ENCODE measurements around the gene HAL.

GRCh38 chr12:96025518-96025917, 29.4 kb upstream of the HAL start:
- TF ChIP-seq ISL1 (CRISPR knock-in tag; IDR thresholded peaks at IDR 0.05) (no peak), ZFP30 (CRISPR knock-in tag; IDR thresholded peaks at IDR 0.05) (no peak), ZNF8 (CRISPR knock-in tag; IDR thresholded peaks at IDR 0.05) (no peak), ZNF565 (CRISPR knock-in tag; conservative IDR thresholded peaks at IDR 0.05; ENCODE audit: low read depth) (no peak), TCF4 (CRISPR knock-in tag; IDR thresholded peaks at IDR 0.05; ENCODE audit: borderline replicate concordance) (no peak), BACH2 (CRISPR knock-in tag; IDR thresholded peaks at IDR 0.05; ENCODE audit: borderline replicate concordance) (no peak), ESRRG (CRISPR knock-in tag; IDR thresholded peaks at IDR 0.05) (no peak), ARNTL (CRISPR knock-in tag; IDR thresholded peaks at IDR 0.05; ENCODE audit: borderline replicate concordance, low read depth) (no peak)
- TF ChIP-seq, protein P1, sequence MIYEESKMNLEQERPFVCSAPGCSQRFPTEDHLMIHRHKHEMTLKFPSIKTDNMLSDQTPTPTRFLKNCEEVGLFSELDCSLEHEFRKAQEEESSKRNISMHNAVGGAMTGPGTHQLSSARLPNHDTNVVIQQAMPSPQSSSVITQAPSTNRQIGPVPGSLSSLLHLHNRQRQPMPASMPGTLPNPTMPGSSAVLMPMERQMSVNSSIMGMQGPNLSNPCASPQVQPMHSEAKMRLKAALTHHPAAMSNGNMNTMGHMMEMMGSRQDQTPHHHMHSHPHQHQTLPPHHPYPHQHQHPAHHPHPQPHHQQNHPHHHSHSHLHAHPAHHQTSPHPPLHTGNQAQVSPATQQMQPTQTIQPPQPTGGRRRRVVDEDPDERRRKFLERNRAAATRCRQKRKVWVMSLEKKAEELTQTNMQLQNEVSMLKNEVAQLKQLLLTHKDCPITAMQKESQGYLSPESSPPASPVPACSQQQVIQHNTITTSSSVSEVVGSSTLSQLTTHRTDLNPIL (CRISPR knock-in tag; IDR thresholded peaks at IDR 0.05; ENCODE audit: low read depth) = no peak
- TF ChIP-seq, protein P2, sequence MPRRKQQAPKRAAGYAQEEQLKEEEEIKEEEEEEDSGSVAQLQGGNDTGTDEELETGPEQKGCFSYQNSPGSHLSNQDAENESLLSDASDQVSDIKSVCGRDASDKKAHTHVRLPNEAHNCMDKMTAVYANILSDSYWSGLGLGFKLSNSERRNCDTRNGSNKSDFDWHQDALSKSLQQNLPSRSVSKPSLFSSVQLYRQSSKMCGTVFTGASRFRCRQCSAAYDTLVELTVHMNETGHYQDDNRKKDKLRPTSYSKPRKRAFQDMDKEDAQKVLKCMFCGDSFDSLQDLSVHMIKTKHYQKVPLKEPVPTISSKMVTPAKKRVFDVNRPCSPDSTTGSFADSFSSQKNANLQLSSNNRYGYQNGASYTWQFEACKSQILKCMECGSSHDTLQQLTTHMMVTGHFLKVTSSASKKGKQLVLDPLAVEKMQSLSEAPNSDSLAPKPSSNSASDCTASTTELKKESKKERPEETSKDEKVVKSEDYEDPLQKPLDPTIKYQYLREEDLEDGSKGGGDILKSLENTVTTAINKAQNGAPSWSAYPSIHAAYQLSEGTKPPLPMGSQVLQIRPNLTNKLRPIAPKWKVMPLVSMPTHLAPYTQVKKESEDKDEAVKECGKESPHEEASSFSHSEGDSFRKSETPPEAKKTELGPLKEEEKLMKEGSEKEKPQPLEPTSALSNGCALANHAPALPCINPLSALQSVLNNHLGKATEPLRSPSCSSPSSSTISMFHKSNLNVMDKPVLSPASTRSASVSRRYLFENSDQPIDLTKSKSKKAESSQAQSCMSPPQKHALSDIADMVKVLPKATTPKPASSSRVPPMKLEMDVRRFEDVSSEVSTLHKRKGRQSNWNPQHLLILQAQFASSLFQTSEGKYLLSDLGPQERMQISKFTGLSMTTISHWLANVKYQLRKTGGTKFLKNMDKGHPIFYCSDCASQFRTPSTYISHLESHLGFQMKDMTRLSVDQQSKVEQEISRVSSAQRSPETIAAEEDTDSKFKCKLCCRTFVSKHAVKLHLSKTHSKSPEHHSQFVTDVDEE (CRISPR knock-in tag; IDR thresholded peaks at IDR 0.05) = no peak

Data from SK-N-SH treated with all-trans-retinoic acid at 6 μM for 48 hours (cell line).